HFF-Myc (cell line): ENCODE measurements around the gene RAB23.

Experiments
- DNase-seq: peaks from one replicate; pipeline ENCODE4 v3.0.0-alpha.2; 2011; ENCODE audit warnings: low read depth; ENCODE audit errors: extremely low read depth
- H3K4me3 ChIP-seq: replicated peaks from 2 replicates; pipeline ENCODE4 v1.5.1; 2011; ENCODE audit warnings: low read depth, mild to moderate bottlenecking, control low read depth, low read length
- TF ChIP-seq, protein P1 (sequence below): IDR thresholded peaks from 2 replicates; pipeline ENCODE4 v1.5.1; 2012; ENCODE audit warnings: mild to moderate bottlenecking, low read depth, low read length, control low read depth; ENCODE audit errors: missing control alignments

The RAB23 gene

DNA sequence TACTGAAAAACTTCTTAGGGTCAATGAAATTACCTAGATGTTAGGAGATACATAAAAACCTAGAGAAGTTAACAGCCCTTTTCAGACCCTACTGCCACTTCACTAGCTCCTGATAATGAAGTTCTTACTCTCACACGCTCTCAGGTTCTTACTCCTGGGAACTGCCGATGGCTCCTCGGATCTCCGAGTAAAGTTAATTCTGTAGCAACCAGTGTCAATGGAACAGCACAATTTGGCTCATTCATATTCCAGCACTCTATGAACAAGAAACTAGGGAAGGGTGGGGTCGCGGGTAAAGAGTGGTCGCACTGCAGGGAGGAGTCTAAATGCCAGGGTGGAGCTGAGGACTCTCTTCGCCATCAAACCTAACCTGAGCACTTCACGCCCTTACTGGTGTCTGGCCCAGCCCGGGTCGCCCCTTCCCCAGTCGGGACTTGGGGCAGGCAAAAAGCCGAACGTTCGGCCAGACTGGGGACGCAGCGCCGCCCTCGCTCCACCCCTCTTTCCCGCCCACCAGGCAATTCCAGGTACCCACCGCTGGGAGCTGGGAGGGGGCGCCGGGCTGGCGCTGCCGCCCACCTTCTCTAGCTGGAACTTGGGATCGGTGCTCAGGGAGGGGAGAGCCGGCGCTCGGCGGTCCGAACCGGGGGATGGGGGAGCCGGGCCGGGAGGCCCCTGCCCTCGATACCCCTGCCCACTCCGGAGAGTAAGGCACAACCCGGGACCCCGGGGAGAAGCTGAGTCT, 744 bp downstream of the RAB23 start:
- DNase-seq: no peak
- TF ChIP-seq, protein P1, sequence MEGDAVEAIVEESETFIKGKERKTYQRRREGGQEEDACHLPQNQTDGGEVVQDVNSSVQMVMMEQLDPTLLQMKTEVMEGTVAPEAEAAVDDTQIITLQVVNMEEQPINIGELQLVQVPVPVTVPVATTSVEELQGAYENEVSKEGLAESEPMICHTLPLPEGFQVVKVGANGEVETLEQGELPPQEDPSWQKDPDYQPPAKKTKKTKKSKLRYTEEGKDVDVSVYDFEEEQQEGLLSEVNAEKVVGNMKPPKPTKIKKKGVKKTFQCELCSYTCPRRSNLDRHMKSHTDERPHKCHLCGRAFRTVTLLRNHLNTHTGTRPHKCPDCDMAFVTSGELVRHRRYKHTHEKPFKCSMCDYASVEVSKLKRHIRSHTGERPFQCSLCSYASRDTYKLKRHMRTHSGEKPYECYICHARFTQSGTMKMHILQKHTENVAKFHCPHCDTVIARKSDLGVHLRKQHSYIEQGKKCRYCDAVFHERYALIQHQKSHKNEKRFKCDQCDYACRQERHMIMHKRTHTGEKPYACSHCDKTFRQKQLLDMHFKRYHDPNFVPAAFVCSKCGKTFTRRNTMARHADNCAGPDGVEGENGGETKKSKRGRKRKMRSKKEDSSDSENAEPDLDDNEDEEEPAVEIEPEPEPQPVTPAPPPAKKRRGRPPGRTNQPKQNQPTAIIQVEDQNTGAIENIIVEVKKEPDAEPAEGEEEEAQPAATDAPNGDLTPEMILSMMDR: no peak

DNA sequence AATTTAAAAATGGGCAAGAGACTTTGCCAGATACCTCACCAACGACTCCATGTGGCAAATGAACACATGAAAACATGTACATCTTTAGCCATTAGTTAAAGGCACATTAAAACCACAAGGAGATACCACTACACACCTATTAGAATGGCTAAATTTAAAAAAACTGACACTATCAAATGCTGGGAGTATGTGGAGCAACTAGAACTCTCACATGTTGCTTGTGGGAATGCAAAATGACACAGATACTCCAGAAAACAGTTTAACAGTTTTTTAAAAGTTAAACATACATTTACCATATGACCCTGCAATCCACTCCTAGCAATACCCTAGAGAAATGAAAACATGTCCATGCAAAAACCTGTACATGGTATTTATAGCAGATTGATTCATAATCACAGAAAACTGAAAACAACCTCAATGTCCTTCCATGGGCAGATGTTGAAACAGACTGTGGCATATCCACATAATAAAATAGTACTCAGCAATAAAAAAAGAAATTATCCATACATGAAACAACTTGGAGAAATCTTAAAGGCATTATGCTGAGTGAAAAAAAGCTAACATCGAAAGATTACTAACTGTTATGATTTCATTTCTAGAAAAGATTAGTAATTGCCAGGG, 1.9 kb downstream of the RAB23 start:
- H3K4me3 ChIP-seq: peak overlapping the region; percentile 70; the same call in 1 of the 2 replicates
- TF ChIP-seq, protein P1: no peak
- DNase-seq: no peak

More for the DNA sequence above, 744 bp downstream of the RAB23 start:
- H3K4me3 ChIP-seq: peak overlapping the region; percentile 70

DNA sequence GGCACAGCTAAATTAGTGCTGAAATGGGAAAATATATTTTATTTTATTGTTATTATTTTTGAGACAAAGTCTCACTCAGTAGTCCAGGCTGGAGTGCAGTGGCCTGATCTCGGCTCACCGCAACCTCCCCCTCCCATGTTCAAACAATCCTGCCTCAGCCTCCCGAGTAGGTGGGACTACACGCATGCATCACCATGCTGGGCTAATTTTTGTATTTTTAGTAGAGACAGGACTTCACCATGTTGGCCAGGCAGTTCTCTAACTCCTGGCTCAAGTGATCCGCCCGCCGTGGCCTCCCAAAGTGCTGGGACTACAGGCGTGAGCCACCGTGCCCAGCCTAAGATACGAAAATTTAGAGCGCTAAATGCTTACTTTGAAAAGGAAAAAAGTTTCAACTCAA, 4.8 kb downstream of the RAB23 start:
- DNase-seq: no peak
- no peak overlapping the region for H3K4me3 ChIP-seq
- TF ChIP-seq, protein P1: no peak

DNA sequence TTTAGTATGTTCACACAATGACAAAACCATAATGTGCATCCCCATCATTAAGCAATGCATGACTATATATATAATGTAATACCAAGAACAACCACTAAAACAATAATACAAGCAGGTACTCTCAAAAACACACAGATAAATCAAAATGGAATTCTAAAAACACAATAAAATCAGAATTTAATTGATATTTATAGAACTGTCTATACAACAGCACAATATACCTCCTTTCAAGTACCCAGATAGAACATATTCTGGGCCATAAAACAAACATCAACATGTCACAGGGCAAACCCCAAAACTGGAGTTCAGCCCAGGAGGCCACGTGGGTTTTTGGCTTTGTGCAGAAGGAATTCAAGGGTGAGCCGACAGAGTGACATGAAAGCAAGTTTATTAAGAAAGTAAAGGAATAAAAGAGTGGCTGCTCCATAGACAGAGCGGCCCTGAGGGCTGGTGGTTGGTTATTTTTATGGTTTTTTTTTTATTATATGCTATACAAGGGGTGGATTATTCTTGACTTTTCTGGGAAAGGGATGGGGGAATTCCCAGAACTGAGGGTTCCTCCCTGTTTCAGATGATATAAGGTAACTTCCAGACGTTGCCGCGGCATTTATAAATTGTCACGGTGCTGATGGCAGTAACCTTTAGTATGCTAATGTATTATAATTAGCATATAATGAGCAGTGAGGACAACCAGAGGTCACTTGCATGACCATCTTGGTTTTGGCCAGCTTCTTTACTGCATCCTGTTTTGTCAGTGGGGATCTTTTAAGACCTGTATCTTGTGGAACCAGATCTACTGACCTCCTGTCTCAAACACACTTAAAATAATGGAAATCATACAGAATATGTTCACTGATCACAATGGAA, 5.6 kb downstream of the RAB23 start:
- no peak for DNase-seq
- H3K4me3 ChIP-seq: no peak overlapping the region
- TF ChIP-seq, protein P1: no peak

DNA sequence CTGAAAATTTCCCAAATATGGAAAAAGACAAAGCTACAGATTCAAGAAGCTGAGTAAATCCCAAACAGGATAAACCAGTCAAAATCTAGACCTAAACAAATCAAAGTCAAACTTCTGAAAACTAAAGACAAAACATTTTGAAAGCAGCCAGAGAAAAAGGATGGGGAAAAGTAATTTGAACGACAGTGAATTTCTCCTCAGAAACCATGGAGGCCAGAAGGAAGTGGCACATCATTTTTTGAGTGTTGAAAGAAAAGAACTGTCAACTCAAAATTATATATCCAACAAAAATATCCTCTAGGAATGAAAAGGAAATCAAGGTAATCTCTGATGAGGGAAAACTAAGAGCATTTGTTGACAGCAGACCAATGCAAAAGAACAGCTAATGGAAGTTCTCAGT, 6.8 kb downstream of the RAB23 start:
- TF ChIP-seq, protein P1: no peak
- no peak overlapping the region for H3K4me3 ChIP-seq
- no peak for DNase-seq

DNA sequence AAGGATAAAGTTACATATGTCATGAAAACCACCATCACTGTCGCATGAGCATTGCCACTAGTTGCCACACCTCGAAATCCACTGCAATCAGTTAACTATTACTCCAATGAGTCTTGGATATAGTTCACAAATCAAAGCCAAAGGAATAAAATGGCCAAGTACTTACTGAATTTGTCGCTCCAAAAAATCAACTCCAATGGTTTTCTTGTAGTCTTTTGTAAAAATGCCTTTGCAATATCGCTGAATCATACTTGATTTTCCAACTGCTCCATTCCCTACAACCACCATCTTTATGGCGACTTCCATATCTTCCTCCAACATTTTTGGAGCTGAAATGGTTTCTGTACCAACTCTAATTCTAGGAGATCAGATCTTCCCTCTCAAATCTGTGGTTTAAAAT, 12.0 kb downstream of the RAB23 start:
- DNase-seq: no peak
- TF ChIP-seq, protein P1: no peak
- no peak overlapping the region for H3K4me3 ChIP-seq
